ENCODE measurements around the gene CDC73.
A peak's percentile ranks its signal among the peaks of the same experiment; 100 is the strongest.

The CDC73 gene

DNA sequence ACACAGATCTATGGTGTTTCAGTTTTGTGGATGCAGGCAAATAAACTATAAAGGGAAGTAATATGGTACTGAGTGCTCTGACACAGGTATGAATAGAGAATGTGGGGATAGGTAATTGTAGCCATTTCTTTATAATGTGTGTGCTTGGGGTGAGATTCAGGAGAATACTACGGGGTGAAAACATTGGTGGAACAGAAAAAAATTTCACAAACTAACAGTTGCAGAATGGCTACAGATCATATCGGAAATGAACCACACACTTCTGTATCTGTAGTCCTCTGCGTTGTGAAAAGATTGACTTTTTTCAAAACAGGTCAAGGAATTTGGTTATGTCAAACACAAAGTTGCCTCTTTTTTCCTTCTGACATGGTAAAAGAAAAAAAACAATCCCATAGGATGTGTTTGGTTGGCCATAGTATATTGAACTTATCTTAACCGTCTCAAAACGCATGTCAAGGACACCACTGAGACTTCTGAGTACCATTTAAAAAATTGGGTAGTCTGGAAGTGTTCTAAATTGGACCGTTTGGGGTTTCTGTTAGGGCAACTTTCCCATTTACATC lies 1.1 kb upstream of the CDC73 start:
- DNase-seq, result no peak
- no peak overlapping the region for H4K8ac ChIP-seq (ENCODE audit: low read depth, low read length)
- no CpG with 5 or more reads among the region's 6 CpGs for WGBS (ENCODE audit: extremely low coverage, insufficient coverage, low lambda C conversion rate)
- H4K5ac ChIP-seq (ENCODE audit: low read length), result no peak overlapping the region
- H3K18ac ChIP-seq (ENCODE audit: low read length), result no peak overlapping the region
- H3K9ac ChIP-seq (ENCODE audit: low read length), result no peak overlapping the region
- no peak overlapping the region for H3K4ac ChIP-seq (ENCODE audit: low read depth, low read length)
- H3K56ac ChIP-seq (ENCODE audit: low read length), result no peak overlapping the region
- no peak overlapping the region for H3K23ac ChIP-seq (ENCODE audit: low read length)
- no peaks in the 10 kb centered on the region for H3K36me3 ChIP-seq (ENCODE audit: control insufficient read depth, insufficient read depth, low read length)
- no peak overlapping the region for H2BK120ac ChIP-seq (ENCODE audit: low read depth, low read length)
- H3K27ac ChIP-seq (ENCODE audit: low read depth, low read length), result no peak overlapping the region
- H3K4me3 ChIP-seq (ENCODE audit: low read length), result no peak overlapping the region
- H3K27me3 ChIP-seq (ENCODE audit: insufficient read depth, low read length, poor library complexity), result no peaks in the 10 kb centered on the region
- H3K4me2 ChIP-seq (ENCODE audit: low read length), result no peak overlapping the region
- H2BK5ac ChIP-seq (ENCODE audit: low read length), result no peak overlapping the region
- no peak overlapping the region for H2AK5ac ChIP-seq (ENCODE audit: low read length)
- no peaks in the 10 kb centered on the region for H3K4me1 ChIP-seq (ENCODE audit: control insufficient read depth, low read depth, low read length)
- H2BK15ac ChIP-seq (replicated peaks; ENCODE audit: low read depth), result no peak overlapping the region
- peaks cover 2% of the 10 kb centered on the region for H3K79me1 ChIP-seq (ENCODE audit: low read length)
- H3K79me2 ChIP-seq (ENCODE audit: control insufficient read depth, insufficient read depth, low read length), result peaks cover 30% of the 10 kb centered on the region

- H3K4me2 ChIP-seq (ENCODE audit: low read length), result no peak overlapping the region
- no peak overlapping the region for H3K4me3 ChIP-seq (ENCODE audit: low read length)
- no peak overlapping the region for H3K27ac ChIP-seq (ENCODE audit: low read depth, low read length)
- peak; percentile 12 for DNase-seq
- no peaks in the 10 kb centered on the region for H3K4me1 ChIP-seq (ENCODE audit: control insufficient read depth, low read depth, low read length)
- no peak overlapping the region for H3K18ac ChIP-seq (ENCODE audit: low read length)
- H4K8ac ChIP-seq (ENCODE audit: low read depth, low read length), result no peak overlapping the region
- H2BK15ac ChIP-seq (replicated peaks; ENCODE audit: low read depth), result no peak overlapping the region
- H3K79me1 ChIP-seq (ENCODE audit: low read length), result peaks cover 2% of the 10 kb centered on the region
- H2BK5ac ChIP-seq (ENCODE audit: low read length), result no peak overlapping the region
- no peaks in the 10 kb centered on the region for H3K36me3 ChIP-seq (ENCODE audit: control insufficient read depth, insufficient read depth, low read length)
- no peak overlapping the region for H4K5ac ChIP-seq (ENCODE audit: low read length)
- no peaks in the 10 kb centered on the region for H3K27me3 ChIP-seq (ENCODE audit: insufficient read depth, low read length, poor library complexity)
- no peak overlapping the region for H3K4ac ChIP-seq (ENCODE audit: low read depth, low read length)
- H3K9ac ChIP-seq (ENCODE audit: low read length), result peak overlapping the region; percentile 40
- no peak overlapping the region for H3K56ac ChIP-seq (ENCODE audit: low read length)
- H2AK5ac ChIP-seq (ENCODE audit: low read length), result no peak overlapping the region
- H2BK120ac ChIP-seq (ENCODE audit: low read depth, low read length), result no peak overlapping the region
- no peak overlapping the region for H3K23ac ChIP-seq (ENCODE audit: low read length)
- peaks cover 37% of the 10 kb centered on the region for H3K79me2 ChIP-seq (ENCODE audit: control insufficient read depth, insufficient read depth, low read length)
Measured at GRCh38 chr1:193123751-193124150, 1.9 kb downstream of the CDC73 start.

DNA sequence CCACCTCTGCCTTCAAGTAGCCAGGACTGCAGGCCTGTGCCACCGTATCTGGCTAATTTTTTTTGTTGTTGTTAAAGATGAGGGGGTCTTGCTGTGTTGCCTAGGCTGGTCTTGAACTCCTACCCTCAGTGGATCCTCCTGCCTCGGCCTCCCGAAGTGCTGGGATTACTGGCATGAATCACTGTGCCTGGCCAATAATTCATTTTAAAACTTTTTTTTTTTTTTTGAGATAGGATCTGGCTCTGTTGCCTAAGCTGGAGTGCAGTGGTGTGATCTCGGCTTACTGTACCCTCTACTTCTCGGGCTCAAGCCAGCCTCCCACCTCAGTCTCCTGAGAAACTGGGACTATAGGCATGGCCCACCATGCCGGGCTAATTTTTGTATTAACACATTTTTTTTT lies 3.5 kb downstream of the CDC73 start:
- H3K27me3 ChIP-seq (ENCODE audit: insufficient read depth, low read length, poor library complexity), result no peaks in the 10 kb centered on the region
- H3K4me1 ChIP-seq (ENCODE audit: control insufficient read depth, low read depth, low read length), result no peaks in the 10 kb centered on the region
- no peak overlapping the region for H3K23ac ChIP-seq (ENCODE audit: low read length)
- H3K4me3 ChIP-seq (ENCODE audit: low read length), result no peak overlapping the region
- H3K79me1 ChIP-seq (ENCODE audit: low read length), result peaks cover 2% of the 10 kb centered on the region
- H3K27ac ChIP-seq (ENCODE audit: low read depth, low read length), result no peak overlapping the region
- no peak overlapping the region for H3K4me2 ChIP-seq (ENCODE audit: low read length)
- no peaks in the 10 kb centered on the region for H3K36me3 ChIP-seq (ENCODE audit: control insufficient read depth, insufficient read depth, low read length)
- no peak overlapping the region for H4K8ac ChIP-seq (ENCODE audit: low read depth, low read length)
- no peak overlapping the region for H3K9ac ChIP-seq (ENCODE audit: low read length)
- H3K4ac ChIP-seq (ENCODE audit: low read depth, low read length), result no peak overlapping the region
- no peak for DNase-seq
- no CpG with 5 or more reads among the region's 6 CpGs for whole genome bisulfite sequencing (ENCODE audit: extremely low coverage, insufficient coverage, low lambda C conversion rate)
- H2BK5ac ChIP-seq (ENCODE audit: low read length), result no peak overlapping the region
- H4K5ac ChIP-seq (ENCODE audit: low read length), result no peak overlapping the region
- no peak overlapping the region for H2BK15ac ChIP-seq (replicated peaks; ENCODE audit: low read depth)
- H3K56ac ChIP-seq (ENCODE audit: low read length), result no peak overlapping the region
- H3K18ac ChIP-seq (ENCODE audit: low read length), result no peak overlapping the region
- peaks cover 37% of the 10 kb centered on the region for H3K79me2 ChIP-seq (ENCODE audit: control insufficient read depth, insufficient read depth, low read length)
- no peak overlapping the region for H2BK120ac ChIP-seq (ENCODE audit: low read depth, low read length)
- no peak overlapping the region for H2AK5ac ChIP-seq (ENCODE audit: low read length)

GRCh38 chr1:193131266-193131860 lies 9.5 kb downstream of the CDC73 start:
- Histone ChIP-seq H3K27me3 (ENCODE audit: insufficient read depth, low read length, poor library complexity) (no peaks in the 10 kb centered on the region), H3K9ac (ENCODE audit: low read length) (no peak overlapping the region), H4K8ac (ENCODE audit: low read depth, low read length) (no peak overlapping the region), H2BK5ac (ENCODE audit: low read length) (no peak overlapping the region), H3K4me3 (ENCODE audit: low read length) (no peak overlapping the region), H2BK120ac (ENCODE audit: low read depth, low read length) (no peak overlapping the region), H3K4me2 (ENCODE audit: low read length) (no peak overlapping the region), H3K23ac (ENCODE audit: low read length) (no peak overlapping the region), H3K27ac (ENCODE audit: low read depth, low read length) (no peak overlapping the region), H3K18ac (ENCODE audit: low read length) (no peak overlapping the region), H3K36me3 (ENCODE audit: control insufficient read depth, insufficient read depth, low read length) (no peaks in the 10 kb centered on the region), H4K5ac (ENCODE audit: low read length) (no peak overlapping the region), H2AK5ac (ENCODE audit: low read length) (no peak overlapping the region), H3K4ac (ENCODE audit: low read depth, low read length) (no peak overlapping the region), H3K79me1 (ENCODE audit: low read length) (peaks cover 3% of the 10 kb centered on the region), H2BK15ac (replicated peaks; ENCODE audit: low read depth) (no peak overlapping the region), H3K56ac (ENCODE audit: low read length) (no peak overlapping the region), H3K79me2 (ENCODE audit: control insufficient read depth, insufficient read depth, low read length) (peaks cover 8% of the 10 kb centered on the region), H3K4me1 (ENCODE audit: control insufficient read depth, low read depth, low read length) (no peaks in the 10 kb centered on the region)
- no CpG with 5 or more reads among the region's 2 CpGs for WGBS (ENCODE audit: extremely low coverage, insufficient coverage, low lambda C conversion rate)
- DNase-seq, result no peak

GRCh38 chr1:193140254-193140653 lies 18.4 kb downstream of the CDC73 start:
- H3K4me3 ChIP-seq (ENCODE audit: low read length), result no peak overlapping the region

DNA sequence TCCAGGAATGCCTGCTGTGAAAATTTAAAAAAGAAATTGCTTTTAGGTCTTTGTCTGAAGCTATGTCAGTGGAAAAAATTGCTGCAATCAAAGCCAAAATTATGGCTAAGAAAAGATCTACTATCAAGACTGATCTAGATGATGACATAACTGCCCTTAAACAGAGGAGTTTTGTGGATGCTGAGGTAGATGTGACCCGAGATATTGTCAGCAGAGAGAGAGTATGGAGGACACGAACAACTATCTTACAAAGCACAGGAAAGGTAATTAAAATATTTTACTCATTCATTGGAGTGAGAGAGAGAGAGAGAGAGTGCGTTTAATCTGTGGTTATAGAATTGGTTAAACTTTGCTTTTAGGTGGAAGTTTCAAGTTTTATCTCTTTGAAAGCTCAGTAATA lies 20.0 kb downstream of the CDC73 start:
- no peak for DNase-seq
- Histone ChIP-seq H3K4me1 (ENCODE audit: control insufficient read depth, low read depth, low read length) (no peaks in the 10 kb centered on the region), H2BK5ac (ENCODE audit: low read length) (no peak overlapping the region), H2BK15ac (replicated peaks; ENCODE audit: low read depth) (no peak overlapping the region), H3K56ac (ENCODE audit: low read length) (no peak overlapping the region), H3K4ac (ENCODE audit: low read depth, low read length) (no peak overlapping the region), H3K79me2 (ENCODE audit: control insufficient read depth, insufficient read depth, low read length) (peaks cover 2% of the 10 kb centered on the region), H3K79me1 (ENCODE audit: low read length) (no peaks in the 10 kb centered on the region), H3K18ac (ENCODE audit: low read length) (no peak overlapping the region), H2AK5ac (ENCODE audit: low read length) (no peak overlapping the region), H4K8ac (ENCODE audit: low read depth, low read length) (no peak overlapping the region), H4K5ac (ENCODE audit: low read length) (no peak overlapping the region), H2BK120ac (ENCODE audit: low read depth, low read length) (no peak overlapping the region), H3K23ac (ENCODE audit: low read length) (no peak overlapping the region), H3K27me3 (ENCODE audit: insufficient read depth, low read length, poor library complexity) (no peaks in the 10 kb centered on the region), H3K4me3 (ENCODE audit: low read length) (no peak overlapping the region), H3K4me2 (ENCODE audit: low read length) (no peak overlapping the region), H3K36me3 (ENCODE audit: control insufficient read depth, insufficient read depth, low read length) (no peaks in the 10 kb centered on the region), H3K9ac (ENCODE audit: low read length) (no peak overlapping the region), H3K27ac (ENCODE audit: low read depth, low read length) (no peak overlapping the region)
- no CpG with 5 or more reads among the region's 3 CpGs for WGBS (ENCODE audit: extremely low coverage, insufficient coverage, low lambda C conversion rate)

More at GRCh38 chr1:193140254-193140653, 18.4 kb downstream of the CDC73 start:
- no peaks in the 10 kb centered on the region for H3K4me1 ChIP-seq (ENCODE audit: control insufficient read depth, low read depth, low read length)
- no peaks in the 10 kb centered on the region for H3K27me3 ChIP-seq (ENCODE audit: insufficient read depth, low read length, poor library complexity)
- no peak overlapping the region for H3K18ac ChIP-seq (ENCODE audit: low read length)
- no peak overlapping the region for H3K4ac ChIP-seq (ENCODE audit: low read depth, low read length)
- H3K79me1 ChIP-seq (ENCODE audit: low read length), result no peaks in the 10 kb centered on the region
- no peak overlapping the region for H2BK120ac ChIP-seq (ENCODE audit: low read depth, low read length)
- peaks cover 2% of the 10 kb centered on the region for H3K79me2 ChIP-seq (ENCODE audit: control insufficient read depth, insufficient read depth, low read length)
- no peak overlapping the region for H2AK5ac ChIP-seq (ENCODE audit: low read length)
- H4K8ac ChIP-seq (ENCODE audit: low read depth, low read length), result no peak overlapping the region
- no peak overlapping the region for H3K27ac ChIP-seq (ENCODE audit: low read depth, low read length)
- H3K56ac ChIP-seq (ENCODE audit: low read length), result no peak overlapping the region
- H4K5ac ChIP-seq (ENCODE audit: low read length), result no peak overlapping the region
- H2BK5ac ChIP-seq (ENCODE audit: low read length), result no peak overlapping the region
- no peak overlapping the region for H3K4me2 ChIP-seq (ENCODE audit: low read length)
- DNase-seq, result no peak
- no peak overlapping the region for H2BK15ac ChIP-seq (replicated peaks; ENCODE audit: low read depth)
- H3K23ac ChIP-seq (ENCODE audit: low read length), result no peak overlapping the region
- WGBS (ENCODE audit: extremely low coverage, insufficient coverage, low lambda C conversion rate), result no CpG with 5 or more reads among the region's 7 CpGs
- H3K9ac ChIP-seq (ENCODE audit: low read length), result no peak overlapping the region
- no peaks in the 10 kb centered on the region for H3K36me3 ChIP-seq (ENCODE audit: control insufficient read depth, insufficient read depth, low read length)

Measured in mesendoderm (in vitro differentiated cells).